Retina (tissue), 1 donor: ENCODE measurements around the gene EPHA6.
A peak's percentile ranks its signal among the peaks of the same experiment; 100 is the strongest.

Experiments
- DNase-seq: peaks from one replicate; pipeline ENCODE4 v3.0.0-alpha.2; 2016

The EPHA6 gene

DNA sequence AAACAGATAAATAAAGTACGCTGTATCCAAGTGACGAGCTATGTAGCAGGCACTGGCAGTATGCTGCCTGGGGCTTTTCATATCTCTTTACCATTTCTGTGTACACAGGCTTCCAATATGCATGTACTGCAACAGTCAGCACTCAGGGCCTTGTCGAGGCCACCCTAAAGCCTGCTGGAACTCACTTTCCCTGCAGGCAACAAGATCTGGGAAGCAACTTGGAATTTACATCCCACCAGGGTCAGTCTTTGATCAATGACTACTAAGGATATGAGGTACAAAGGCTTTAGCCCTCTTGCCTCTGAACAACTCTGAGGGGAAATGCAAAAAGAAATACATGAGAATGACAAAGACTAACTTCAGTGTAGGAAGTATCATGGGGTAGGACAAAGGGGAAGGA lies 848.4 kb downstream of the EPHA6 start:
- no peak for DNase-seq

- DNase-seq: no peak
These were observed 851.5 kb downstream of the EPHA6 start for GRCh38 chr3:97665896-97666295.

GRCh38 chr3:97670952-97671351 lies 856.6 kb downstream of the EPHA6 start:
- DNase-seq: peak; percentile 21

DNA sequence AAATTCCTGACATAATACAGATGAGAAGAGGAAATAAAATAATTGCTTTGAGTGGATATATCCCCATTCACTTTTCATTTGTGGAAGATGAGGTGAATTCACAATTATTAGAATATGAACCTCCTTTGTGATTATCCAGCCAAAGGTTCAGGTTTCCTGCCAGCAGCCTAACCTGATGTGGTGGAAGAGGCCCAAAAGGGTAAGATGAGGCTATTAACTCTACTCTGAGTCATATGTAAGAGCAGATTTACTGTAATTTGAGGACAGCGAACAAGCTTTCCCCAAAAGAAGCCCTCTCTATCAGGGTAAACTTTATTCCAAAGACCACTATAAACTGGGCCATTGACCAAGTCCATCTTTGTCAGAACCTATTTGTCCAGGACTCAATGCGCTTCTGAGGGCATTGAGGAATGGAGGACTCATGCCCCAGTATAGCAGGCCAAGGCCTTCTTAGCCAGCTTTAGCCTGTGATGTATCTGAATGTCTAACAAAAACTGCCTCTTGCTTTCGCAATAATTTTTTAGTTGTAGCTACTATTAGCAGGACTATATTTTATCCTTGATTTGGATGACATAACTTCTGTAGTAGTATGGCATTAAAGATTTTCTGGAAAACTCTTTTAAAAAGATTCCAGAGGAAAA lies 859.1 kb downstream of the EPHA6 start:
- no peak for DNase-seq

DNA sequence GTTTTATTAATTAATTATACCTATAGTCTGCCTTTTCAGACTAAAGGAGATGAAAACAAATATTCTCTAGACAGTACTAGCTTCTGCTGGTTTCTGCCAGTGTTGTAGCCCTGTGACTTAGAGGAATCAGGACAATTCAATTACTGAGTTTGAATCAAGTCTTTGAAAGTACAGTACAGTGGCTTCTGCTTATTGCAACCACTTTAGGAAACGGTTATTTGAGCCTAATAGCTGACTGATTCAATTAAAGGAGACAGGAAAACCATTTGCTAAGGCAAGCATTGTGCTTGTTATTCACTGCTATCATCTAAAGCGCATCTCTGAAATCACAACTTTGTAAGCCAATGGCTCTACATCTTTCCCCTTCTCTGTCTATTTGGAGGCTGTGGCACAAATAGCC lies 860.1 kb downstream of the EPHA6 start:
- DNase-seq: no peak

GRCh38 chr3:97680210-97680609 lies 865.8 kb downstream of the EPHA6 start:
- DNase-seq: no peak

DNA sequence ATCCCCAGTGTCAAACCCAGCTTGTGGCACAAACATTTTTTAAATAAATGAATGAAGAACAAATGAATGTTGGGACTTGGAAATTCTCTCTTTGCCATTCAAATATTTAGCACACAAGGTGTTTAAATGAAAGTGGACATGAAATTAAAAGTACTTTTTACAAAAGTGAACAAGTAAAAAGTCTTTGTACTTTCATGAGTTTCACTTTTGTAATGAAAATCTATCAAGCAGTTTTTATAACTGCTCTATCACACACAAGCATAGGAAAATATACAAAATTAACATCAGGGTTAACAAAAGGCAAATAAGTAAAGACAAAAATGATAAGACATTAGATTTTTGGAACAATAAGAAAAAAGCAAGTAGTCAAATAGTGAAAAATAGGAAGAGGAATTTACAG lies 866.3 kb downstream of the EPHA6 start:
- DNase-seq: no peak

GRCh38 chr3:97684490-97684889 lies 870.1 kb downstream of the EPHA6 start:
- no peak for DNase-seq

DNA sequence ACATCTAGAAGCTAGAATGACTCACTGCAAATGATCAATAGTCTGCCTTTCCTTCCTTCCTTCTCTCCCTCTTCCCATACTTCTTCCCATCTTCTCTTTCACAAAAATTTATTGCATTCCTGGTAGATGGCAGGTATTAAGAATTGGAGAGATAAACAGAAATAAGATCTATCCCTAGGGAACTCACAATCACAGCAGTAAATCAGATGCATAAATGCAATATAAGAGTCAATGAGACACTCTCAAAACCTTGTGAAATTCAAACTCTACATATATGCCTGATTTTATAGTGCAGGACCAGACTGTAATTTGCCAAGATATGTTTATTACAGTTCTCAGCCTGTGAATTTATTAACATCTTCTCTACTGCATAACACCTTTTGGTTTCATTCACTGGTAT lies 871.9 kb downstream of the EPHA6 start:
- DNase-seq: no peak

DNA sequence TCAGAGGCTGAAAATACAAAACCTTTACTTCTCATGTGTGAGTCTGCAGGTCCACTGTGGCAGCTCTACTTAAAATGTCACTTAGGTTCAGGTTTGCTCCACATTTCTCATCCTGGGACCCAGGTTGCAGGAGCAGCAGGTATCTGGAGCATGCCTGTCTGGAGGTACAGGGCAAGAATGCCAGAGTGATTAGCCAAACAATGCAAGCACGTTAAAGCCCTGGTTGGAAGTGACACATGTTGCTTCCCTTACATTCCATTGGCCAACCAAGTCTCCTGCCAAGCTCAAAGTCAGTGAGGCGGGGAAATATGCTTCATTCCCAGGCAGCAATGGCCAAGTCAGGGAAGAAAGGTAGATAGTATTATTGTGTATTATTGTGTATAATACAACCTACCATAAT lies 873.3 kb downstream of the EPHA6 start:
- no peak for DNase-seq

GRCh38 chr3:97689111-97689510 lies 874.7 kb downstream of the EPHA6 start:
- no peak for DNase-seq

GRCh38 chr3:97689962-97690361 lies 875.6 kb downstream of the EPHA6 start:
- DNase-seq: no peak

DNA sequence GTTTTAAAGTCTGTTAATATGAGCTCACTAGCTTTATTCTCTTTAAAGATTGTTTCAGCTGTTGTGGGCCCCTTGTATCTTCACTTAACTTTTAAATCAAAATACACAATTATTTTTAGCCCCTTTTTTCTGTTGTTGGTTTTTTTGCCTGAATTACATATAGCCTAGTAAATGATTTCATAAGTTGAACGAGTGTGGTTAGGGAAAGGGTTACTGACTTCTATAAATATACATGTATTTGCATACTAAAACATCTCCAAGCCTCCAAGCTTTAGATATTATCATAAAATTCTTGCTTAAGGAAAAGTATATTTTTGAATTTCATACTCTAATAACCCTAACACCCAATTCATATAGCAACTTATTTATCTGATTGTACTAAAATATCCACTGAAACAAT lies 877.0 kb downstream of the EPHA6 start:
- DNase-seq: no peak

DNA sequence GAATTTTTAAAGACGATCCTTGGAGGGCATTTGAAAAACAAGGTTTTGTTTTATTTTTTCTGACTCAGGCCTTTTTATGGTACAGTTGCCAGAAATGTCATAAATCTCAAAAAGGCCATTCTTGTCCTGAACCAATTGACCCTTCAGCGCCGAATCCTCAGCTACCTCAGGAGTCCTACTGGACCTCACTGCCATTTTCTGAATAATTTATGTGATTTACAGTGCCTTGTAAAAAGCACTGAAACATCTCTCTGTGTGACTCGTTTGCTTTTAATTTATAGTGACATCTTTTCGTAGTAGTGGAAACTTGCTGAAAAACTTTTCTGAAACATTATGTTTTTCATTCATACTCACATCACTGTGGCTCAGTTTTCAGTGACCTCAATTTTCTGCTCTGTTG lies 878.0 kb downstream of the EPHA6 start:
- no peak for DNase-seq

- no peak for DNase-seq
These were observed 878.4 kb downstream of the EPHA6 start for GRCh38 chr3:97692831-97693230.

DNA sequence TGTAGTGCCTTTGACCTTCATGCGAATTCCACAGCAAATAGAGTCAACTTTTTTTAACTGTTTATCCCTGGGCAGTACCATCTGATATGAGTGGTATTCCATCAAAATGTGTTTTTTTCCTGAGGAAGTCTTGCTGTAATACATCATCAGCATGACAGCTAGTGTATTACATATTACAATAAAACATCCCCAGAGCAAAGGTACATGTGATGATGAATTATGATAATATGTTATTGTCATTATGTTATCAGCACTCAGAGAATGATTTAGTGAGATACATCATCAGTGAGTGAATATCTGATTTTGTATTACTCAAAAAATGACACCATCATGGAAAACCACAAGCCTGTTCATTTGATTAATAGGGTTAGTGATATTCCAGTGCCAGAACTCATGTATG lies 880.5 kb downstream of the EPHA6 start:
- DNase-seq: no peak

DNA sequence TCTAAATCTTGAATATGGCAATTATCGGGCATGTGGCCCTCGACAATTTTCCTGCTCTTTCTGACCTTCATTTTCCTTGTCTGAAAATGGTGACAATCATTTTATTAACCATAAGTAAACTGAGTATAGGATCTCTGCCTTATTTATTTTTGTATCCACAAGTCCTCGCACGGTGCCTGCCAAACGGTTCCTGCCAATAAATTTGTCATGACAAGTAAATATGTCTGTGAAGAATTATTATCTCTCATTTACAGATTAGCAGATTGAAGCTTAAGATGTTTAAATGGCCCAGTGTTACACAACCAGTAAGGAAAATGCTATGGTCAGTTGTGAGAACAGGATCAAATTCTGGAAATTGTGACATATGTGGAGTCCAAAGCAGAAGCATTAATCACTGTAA lies 884.3 kb downstream of the EPHA6 start:
- no peak for DNase-seq

DNA sequence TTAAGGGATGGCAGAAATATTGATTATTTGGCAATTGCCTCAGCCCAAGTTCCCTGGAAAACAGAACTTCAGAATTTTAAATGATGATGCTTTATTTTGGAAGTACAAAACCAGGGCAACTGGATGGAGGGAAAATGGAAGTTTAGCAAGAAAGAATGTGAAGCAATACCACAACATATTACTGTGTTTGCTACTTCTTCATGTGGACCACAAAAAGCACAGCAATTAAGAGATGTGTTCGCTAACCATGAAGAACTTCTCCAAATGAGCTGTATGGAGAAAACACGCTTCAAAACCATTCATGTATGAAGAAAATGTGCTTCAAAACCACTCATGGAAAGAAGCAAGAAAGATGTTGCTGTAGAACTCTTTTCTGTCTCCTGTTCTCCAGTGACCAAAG lies 885.5 kb downstream of the EPHA6 start:
- no peak for DNase-seq

- no peak for DNase-seq
These were observed 891.4 kb downstream of the EPHA6 start for GRCh38 chr3:97705764-97706163.

DNA sequence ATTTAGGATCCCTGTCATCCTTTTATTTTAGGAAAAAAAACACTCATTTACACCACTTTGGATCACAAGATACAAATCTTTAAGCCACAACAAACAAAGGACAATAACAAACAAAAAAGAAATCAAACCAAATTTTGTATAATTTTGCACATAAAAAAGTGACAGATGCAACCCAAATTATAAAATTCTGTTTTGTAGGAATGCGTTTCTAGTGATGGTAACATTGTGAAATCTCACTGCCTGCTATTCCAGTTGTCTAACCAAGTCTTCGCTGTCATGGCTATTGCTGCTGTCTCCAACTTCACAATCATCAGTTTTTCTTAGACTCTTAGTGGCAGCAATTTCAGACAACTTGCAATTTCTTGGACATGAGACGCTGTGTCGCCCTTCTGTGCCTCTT lies 891.8 kb downstream of the EPHA6 start:
- DNase-seq: no peak

GRCh38 chr3:97711654-97712053 lies 897.3 kb downstream of the EPHA6 start:
- DNase-seq: no peak

GRCh38 chr3:97712919-97713318 lies 898.5 kb downstream of the EPHA6 start:
- peak; percentile 40 for DNase-seq

DNA sequence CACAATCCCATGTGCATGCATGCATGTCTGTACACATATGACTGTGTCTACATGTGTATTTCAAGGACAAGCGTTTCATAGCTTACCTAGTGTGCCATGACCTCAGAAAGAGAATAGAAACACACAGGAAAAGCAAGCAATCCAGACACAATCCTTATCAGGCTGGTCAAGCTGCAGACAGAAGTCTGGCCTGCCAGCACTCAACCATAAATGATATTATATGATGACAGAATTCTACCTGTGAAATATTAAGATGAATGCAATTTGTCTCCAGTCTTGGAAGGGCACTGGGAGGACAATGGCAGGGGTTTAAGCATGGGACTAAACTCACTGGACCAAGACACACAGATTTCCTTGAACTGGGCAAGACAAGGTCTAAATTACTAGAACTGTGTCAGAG lies 899.2 kb downstream of the EPHA6 start:
- DNase-seq: peak; percentile 8

- DNase-seq: peak; percentile 82
These were observed 904.9 kb downstream of the EPHA6 start for GRCh38 chr3:97719156-97719821.

GRCh38 chr3:97720417-97720816 lies 906.0 kb downstream of the EPHA6 start:
- DNase-seq: peak; percentile 23
